RWPE1 (cell line): Measurements from ENCODE around the gene KMT2B.

Experiments used
- CTCF ChIA-PET: fragments of 350-600 bp; sonication (Branson Sonifier 250); formaldehyde crosslinking; extraction: SDS; loops from one replicate; lab custom pipeline; 2021; lab: Yijun Ruan, JAX
- POLR2A ChIA-PET: fragments of 400-600 bp; formaldehyde crosslinking; extraction: SDS; loops from one replicate; lab custom pipeline; 2020; ENCODE audit warnings: antibody characterized with exemption; ENCODE audit not compliant: low non-redundant PET; lab: Yijun Ruan, JAX
- DNase-seq: peaks from one replicate; pipeline ENCODE4 v3.0.0; 2012; ENCODE audit warnings: low spot score
- H3K27ac ChIP-seq: fragments of 450-650 bp; 2 replicates; pipeline ENCODE4 v1.5.1; 2017
- CTCF ChIP-seq: fragments of 450-650 bp; conservative IDR thresholded peaks from 2 replicates; pipeline ENCODE4 v1.5.1; 2017; ENCODE audit warnings: low read depth, mild to moderate bottlenecking

Gene KMT2B

DNA sequence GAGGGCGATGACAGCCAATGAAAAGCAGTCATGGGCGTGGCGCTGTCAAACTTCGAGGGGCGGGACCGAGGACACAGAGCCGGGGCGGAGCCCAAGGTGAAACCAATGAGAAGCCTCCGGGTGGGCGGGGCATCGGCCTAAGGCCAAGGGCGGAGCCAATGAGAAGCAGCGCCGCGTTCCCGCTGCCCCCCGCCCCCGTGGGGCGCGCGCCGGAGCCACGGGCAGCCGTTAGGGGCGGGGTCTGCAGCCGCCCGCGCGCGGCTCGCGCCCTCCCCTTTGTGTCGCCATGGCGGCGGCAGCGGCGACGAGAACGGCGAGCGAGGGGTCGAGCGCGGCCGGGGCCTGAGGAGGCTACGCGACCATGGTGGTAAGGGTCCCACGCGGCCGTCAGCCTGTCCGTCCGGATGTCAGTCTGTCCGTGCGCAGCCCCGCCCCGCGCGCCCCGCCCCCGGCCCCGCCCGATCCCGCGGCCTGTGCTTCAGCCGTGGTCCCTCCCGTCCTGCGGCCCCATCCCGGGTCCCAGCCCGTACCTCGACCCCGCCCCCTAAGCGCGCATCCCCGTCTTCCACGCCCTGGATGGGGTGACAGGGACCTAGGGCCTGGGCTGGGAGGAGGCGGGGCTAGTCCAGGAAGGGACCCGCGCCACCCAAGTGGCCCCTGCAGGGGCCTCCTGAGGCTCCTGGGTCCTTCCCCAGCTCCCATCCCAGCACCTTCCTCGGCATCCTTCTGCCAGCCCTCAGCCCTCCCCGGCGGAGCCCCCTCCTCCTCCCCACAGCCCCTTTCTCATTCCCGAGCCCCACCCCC, 57.7 kb downstream of the KMT2B start, which contains the start of gene ARHGAP33:
Gene ARHGAP33 (plus strand): TSS at position 267 of the 804 bp plus-strand sequence. CDS start 95 bp downstream, at position 362.
- peak within 1 kb of the TSS; percentile 72 for H3K27ac ChIP-seq
- DNase-seq, result peak; percentile 97
- no peak for TF ChIP-seq CTCF
- ChIA-PET POLR2A (no interaction called here), CTCF (no interaction called here)

DNA sequence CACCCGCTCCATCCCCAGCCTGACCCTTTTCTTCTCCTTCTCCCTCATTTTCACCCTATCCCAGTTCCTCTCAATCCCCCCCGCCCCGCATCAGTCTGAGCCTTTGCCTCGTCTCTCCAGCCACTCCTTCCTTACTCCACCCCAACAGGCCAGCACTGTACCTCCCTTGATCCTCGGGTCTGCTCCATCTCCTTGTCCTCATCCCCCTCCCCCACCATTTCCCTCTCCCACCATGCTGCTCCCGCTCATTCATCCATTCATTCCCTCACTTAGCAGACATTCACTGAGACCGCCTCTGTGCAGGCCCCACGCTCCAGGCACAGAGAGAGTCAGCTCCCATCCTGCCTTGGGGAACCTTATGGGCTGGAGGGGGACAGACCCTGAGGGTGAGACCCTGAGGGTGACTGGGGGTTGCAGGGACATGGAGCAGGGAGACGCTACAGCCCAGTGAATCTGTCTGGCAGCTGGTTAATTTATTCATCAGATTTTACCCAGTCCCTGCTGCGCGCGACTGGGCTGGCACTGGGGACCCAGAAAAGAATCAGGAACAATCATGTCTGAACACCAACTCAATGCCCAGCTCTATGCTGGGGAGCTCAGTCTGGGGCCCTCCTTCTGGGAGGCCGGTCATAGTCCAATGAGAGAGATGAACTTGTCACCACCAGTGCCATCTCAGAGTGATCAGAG, 58.4 kb downstream of the KMT2B start:
- CTCF ChIA-PET, result no interaction called here
- DNase-seq, result no peak
- H3K27ac ChIP-seq, result peak overlapping the region; percentile 72
- POLR2A ChIA-PET, result interaction anchor here (0.6 kb wide), 2 partner anchors 14 to 66 kb away, joined by 3 read pairs; no protein-coding TSS in a partner anchor
- TF ChIP-seq CTCF, result no peak

- CTCF ChIA-PET, result interaction anchor here (0.6 kb wide), 1 partner anchor 213 kb away, joined by 4 read pairs; no protein-coding TSS in a partner anchor
- no peak for DNase-seq
- POLR2A ChIA-PET, result interaction anchor here (0.6 kb wide), 1 partner anchor 67 kb away, joined by 3 read pairs; no protein-coding TSS in a partner anchor
- no peak overlapping the region for H3K27ac ChIP-seq
- TF ChIP-seq CTCF, result no peak
These were observed 59.5 kb downstream of the KMT2B start for GRCh38 chr19:35777086-35777841.

DNA sequence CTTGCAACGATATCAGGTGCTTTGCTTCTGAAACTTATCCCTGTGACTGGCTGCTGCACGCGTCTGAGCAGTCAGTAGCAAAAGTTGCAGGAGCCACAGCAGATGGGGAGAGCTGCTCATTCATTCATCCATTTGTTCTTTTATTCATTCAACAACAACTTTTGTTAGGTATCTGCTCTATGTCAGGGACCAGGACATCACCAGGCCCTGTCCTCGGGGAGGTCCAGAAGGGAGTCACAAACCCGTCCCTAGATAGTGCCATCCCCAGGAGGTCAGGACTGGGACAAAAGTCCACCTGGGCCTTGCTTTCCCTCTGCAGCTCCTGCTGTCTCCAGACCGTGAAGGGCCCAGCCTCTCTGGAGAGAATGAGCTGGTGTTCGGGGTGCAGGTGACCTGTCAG, 60.2 kb downstream of the KMT2B start:
- TF ChIP-seq CTCF, result no peak
- ChIA-PET POLR2A (no interaction called here), CTCF (interaction anchor here (0.6 kb wide), 1 partner anchor 214 kb away, joined by 4 read pairs; no protein-coding TSS in a partner anchor)
- H3K27ac ChIP-seq, result no peak overlapping the region
- no peak for DNase-seq

- ChIA-PET CTCF (no interaction called here), POLR2A (interaction anchor here (0.7 kb wide), 1 partner anchor 270 kb away, joined by 3 read pairs; no protein-coding TSS in a partner anchor)
- DNase-seq, result no peak
- TF ChIP-seq CTCF, result no peak
- H3K27ac ChIP-seq, result no peak overlapping the region
These were observed 61.2 kb downstream of the KMT2B start for GRCh38 chr19:35779033-35779432.

DNA sequence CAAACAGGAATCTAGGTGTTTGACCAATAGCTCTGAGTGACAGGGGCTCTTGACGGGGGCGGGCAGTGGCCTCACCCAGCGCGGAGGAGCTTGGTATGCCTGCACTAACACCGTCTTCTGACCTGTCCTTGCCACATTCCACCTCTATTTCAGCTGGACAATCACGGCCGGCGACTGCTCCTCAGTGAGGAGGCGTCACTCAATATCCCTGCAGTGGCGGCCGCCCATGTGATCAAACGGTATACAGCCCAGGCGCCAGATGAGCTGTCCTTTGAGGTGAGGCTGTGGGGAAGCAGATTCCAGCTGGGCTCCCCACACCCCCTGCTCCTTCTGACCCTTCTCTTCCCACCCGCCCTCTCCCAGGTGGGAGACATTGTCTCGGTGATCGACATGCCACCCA, 62.3 kb downstream of the KMT2B start:
- TF ChIP-seq CTCF, result no peak
- no peak overlapping the region for H3K27ac ChIP-seq
- DNase-seq, result no peak
- ChIA-PET CTCF (no interaction called here), POLR2A (no interaction called here)
